ES-I3 (cell line): ENCODE data around the gene RP9.
"Not testable (repeated sequence)": the region's sequence is repeated elsewhere in the genome, so short reads cannot be mapped to it uniquely, and the experiment has no call there.

Experiments used
- H3K36me3 ChIP-seq: 2 replicates; pipeline ENCODE4 v1.6.1; 2013; ENCODE audit warnings: mild to moderate bottlenecking, low read length, control low read depth, moderate library complexity; ENCODE audit not compliant: insufficient read depth
- H3K4me1 ChIP-seq: 2 replicates; pipeline ENCODE4 v1.6.1; 2013; ENCODE audit warnings: mild to moderate bottlenecking, control low read depth, low read length; ENCODE audit not compliant: insufficient read depth
- H3K9ac ChIP-seq: 2 replicates; pipeline ENCODE4 v1.6.1; 2013; ENCODE audit warnings: low read depth, mild to moderate bottlenecking, low read length, moderate library complexity
- H3K9me3 ChIP-seq: 2 replicates; pipeline ENCODE4 v1.6.1; 2013; ENCODE audit warnings: mild to moderate bottlenecking, low read length, moderate library complexity; ENCODE audit not compliant: control insufficient read depth, insufficient read depth

RP9 gene

GRCh38 chr7:33127085-33127484, 17.9 kb upstream of the RP9 start:
- Histone ChIP-seq H3K36me3 (no peaks in the 10 kb centered on the region), H3K4me1 (no peaks in the 10 kb centered on the region), H3K9ac (no peak overlapping the region), H3K9me3 (no peaks in the 10 kb centered on the region)

- H3K9ac ChIP-seq: no peak overlapping the region
- no peaks in the 10 kb centered on the region for H3K4me1 ChIP-seq
- H3K36me3 ChIP-seq: no peaks in the 10 kb centered on the region
- no peaks in the 10 kb centered on the region; the same call in 1 of the 2 replicates for H3K9me3 ChIP-seq
Measured at GRCh38 chr7:33118383-33118782, 9.2 kb upstream of the RP9 start.

- Histone ChIP-seq H3K36me3 (no peaks in the 10 kb centered on the region), H3K9ac (no peak overlapping the region), H3K9me3 (no peaks in the 10 kb centered on the region; the same call in 1 of the 2 replicates), H3K4me1 (no peaks in the 10 kb centered on the region)
Measured at GRCh38 chr7:33114976-33115375, 5.8 kb upstream of the RP9 start.

- Histone ChIP-seq H3K9me3 (no peaks in the 10 kb centered on the region), H3K36me3 (no peaks in the 10 kb centered on the region), H3K4me1 (no peaks in the 10 kb centered on the region; the same call in 1 of the 2 replicates), H3K9ac (no peak overlapping the region)
Measured at GRCh38 chr7:33111614-33112013, 2.4 kb upstream of the RP9 start.

- peak overlapping the region; percentile 48; the same call in 1 of the 2 replicates for H3K9ac ChIP-seq
Measured at GRCh38 chr7:33109758-33110238, 594 bp upstream of the RP9 start.

GRCh38 chr7:33108554-33109004, 625 bp downstream of the RP9 start:
- Histone ChIP-seq H3K9me3 (no peaks in the 10 kb centered on the region), H3K9ac (peak overlapping the region; percentile 97), H3K4me1 (no peaks in the 10 kb centered on the region; the same call in 1 of the 2 replicates), H3K36me3 (no peaks in the 10 kb centered on the region)

More at GRCh38 chr7:33109758-33110238, 594 bp upstream of the RP9 start:
- no peaks in the 10 kb centered on the region for H3K36me3 ChIP-seq
- H3K4me1 ChIP-seq: no peaks in the 10 kb centered on the region; the same call in 1 of the 2 replicates
- H3K9me3 ChIP-seq: no peaks in the 10 kb centered on the region

GRCh38 chr7:33107136-33108066, 1.8 kb downstream of the RP9 start:
- H3K36me3 ChIP-seq: no peaks in the 10 kb centered on the region
- H3K9me3 ChIP-seq: no peaks in the 10 kb centered on the region
- no peaks in the 10 kb centered on the region; the same call in 1 of the 2 replicates for H3K4me1 ChIP-seq
- H3K9ac ChIP-seq: no peak overlapping the region; the same call in 1 of the 2 replicates

GRCh38 chr7:33101906-33102305, 7.3 kb downstream of the RP9 start:
- Histone ChIP-seq H3K9me3 (no peaks in the 10 kb centered on the region), H3K9ac (no peak overlapping the region), H3K36me3 (no peaks in the 10 kb centered on the region; the same call in 1 of the 2 replicates), H3K4me1 (no peaks in the 10 kb centered on the region)

- Histone ChIP-seq H3K36me3 (peaks cover 7% of the 10 kb centered on the region), H3K9ac (no peak overlapping the region), H3K9me3 (no peaks in the 10 kb centered on the region), H3K4me1 (no peaks in the 10 kb centered on the region)
Measured at GRCh38 chr7:33100770-33101169, 8.4 kb downstream of the RP9 start.

GRCh38 chr7:33099154-33099940, 9.9 kb downstream of the RP9 start:
- no peak overlapping the region for H3K9ac ChIP-seq
- no peaks in the 10 kb centered on the region for H3K9me3 ChIP-seq
- no peaks in the 10 kb centered on the region for H3K4me1 ChIP-seq
- H3K36me3 ChIP-seq: peaks cover 7% of the 10 kb centered on the region

- not testable (repeated sequence) for H3K9me3 ChIP-seq, H3K9ac ChIP-seq, H3K4me1 ChIP-seq, H3K36me3 ChIP-seq
Measured at GRCh38 chr7:33094745-33095275, 14.4 kb downstream of the RP9 start.

GRCh38 chr7:33093266-33093665, 15.9 kb downstream of the RP9 start:
- Histone ChIP-seq H3K4me1 (no peaks in the 10 kb centered on the region), H3K9me3 (no peaks in the 10 kb centered on the region), H3K9ac (no peak overlapping the region), H3K36me3 (peaks cover 7% of the 10 kb centered on the region)

- no peak overlapping the region for H3K9ac ChIP-seq
- H3K36me3 ChIP-seq: peaks cover 7% of the 10 kb centered on the region
- H3K9me3 ChIP-seq: no peaks in the 10 kb centered on the region
- H3K4me1 ChIP-seq: no peaks in the 10 kb centered on the region
Measured at GRCh38 chr7:33091641-33092191, 17.5 kb downstream of the RP9 start.

- no peaks in the 10 kb centered on the region for H3K9me3 ChIP-seq
- H3K36me3 ChIP-seq: peaks cover 3% of the 10 kb centered on the region
- H3K9ac ChIP-seq: no peak overlapping the region
- no peaks in the 10 kb centered on the region for H3K4me1 ChIP-seq
Measured at GRCh38 chr7:33091111-33091531, 18.1 kb downstream of the RP9 start.
